Immature natural killer cell (primary cell): ENCODE data around the gene CENPX. TPM values are rescaled to one million over a fixed set of nuclear protein-coding genes. Genes with fewer than 3 reads are reported as not detected.

Experiments
- DNase-seq, 3 donors: peaks; one replicate each; pipeline ENCODE4 v3.0.0; 2022; ENCODE audit warnings: mixed read lengths in 1 of 3
- H3K27ac Mint-ChIP-seq, 6 donors: one replicate each; pipeline ENCODE4 v1.8.0; 2020; ENCODE audit warnings: mixed read lengths in 6 of 6, mild to moderate bottlenecking in 5 of 6, inconsistent platforms in 4 of 6, moderate library complexity in 3 of 6
- H3K27me3 Mint-ChIP-seq, 3 donors: one replicate each; pipeline ENCODE4 v1.8.0; 2020 to 2021; ENCODE audit warnings: low read depth in 3 of 3, mild to moderate bottlenecking in 3 of 3, mixed read lengths in 3 of 3, moderate library complexity in 3 of 3, inconsistent platforms in 1 of 3
- H3K36me3 Mint-ChIP-seq, 3 donors: one replicate each; pipeline ENCODE4 v1.8.0; 2020; ENCODE audit warnings: mixed read lengths in 3 of 3, inconsistent platforms in 2 of 3, mild to moderate bottlenecking in 2 of 3
- H3K4me1 Mint-ChIP-seq, 2 donors: one replicate each; pipeline ENCODE4 v1.8.0; 2020; ENCODE audit warnings: inconsistent platforms in 2 of 2, mild to moderate bottlenecking in 2 of 2, mixed read lengths in 2 of 2, moderate library complexity in 1 of 2
- H3K4me3 Mint-ChIP-seq, 5 donors: one replicate each; pipeline ENCODE4 v1.8.0; 2020; ENCODE audit warnings: mild to moderate bottlenecking in 5 of 5, mixed read lengths in 5 of 5, inconsistent platforms in 3 of 5, moderate library complexity in 3 of 5
- H3K9me3 Mint-ChIP-seq, 6 donors: one replicate each; pipeline ENCODE4 v1.8.0; 2020; ENCODE audit warnings: mild to moderate bottlenecking in 6 of 6, mixed read lengths in 6 of 6, inconsistent platforms in 4 of 6, moderate library complexity in 3 of 6
- polyA plus RNA-seq, 3 donors: library from polyadenylated mRNA; unstranded; fragments of 300-500 nt; fragmentation: Illumina TruSeq; gene quantifications; one replicate each; pipeline ENCODE4 v1.2.3, GENCODE V29; 2021

The CENPX gene
- polyA plus RNA-seq, 3 donors from 2014 or later = 70.0 to 104 (median 100) TPM

- peaks cover 0 to 2% (median under 1%) of the 10 kb centered on the region in 3 donors for H3K27me3 Mint-ChIP-seq
- H3K4me3 Mint-ChIP-seq = no peak overlapping the region
- no peaks in the 10 kb centered on the region for H3K36me3 Mint-ChIP-seq
- no peak overlapping the region for H3K27ac Mint-ChIP-seq
- H3K9me3 Mint-ChIP-seq = no peaks in the 10 kb centered on the region
- H3K4me1 Mint-ChIP-seq = no peaks in the 10 kb centered on the region
- DNase-seq = no peak
These were observed 10.4 kb downstream of the CENPX start for GRCh38 chr17:82012261-82012639.

- H3K4me3 Mint-ChIP-seq = no peak overlapping the region
- H3K27me3 Mint-ChIP-seq = peaks cover 0 to 2% (median 0%) of the 10 kb centered on the region in 3 donors
- H3K27ac Mint-ChIP-seq = no peak overlapping the region
- DNase-seq = no peak
- no peaks in the 10 kb centered on the region for H3K36me3 Mint-ChIP-seq
- H3K9me3 Mint-ChIP-seq = no peaks in the 10 kb centered on the region
- H3K4me1 Mint-ChIP-seq = no peaks in the 10 kb centered on the region
These were observed 11.0 kb downstream of the CENPX start for GRCh38 chr17:82011617-82012187.

- Mint-ChIP-seq H3K27ac (no peak overlapping the region), H3K27me3 (peaks cover 0 to 5% (median 0%) of the 10 kb centered on the region in 3 donors), H3K4me3 (no peak overlapping the region), H3K36me3 (no peaks in the 10 kb centered on the region), H3K9me3 (no peaks in the 10 kb centered on the region), H3K4me1 (no peaks in the 10 kb centered on the region)
- DNase-seq = no peak
These were observed 11.8 kb downstream of the CENPX start for GRCh38 chr17:82010575-82011525.

- Mint-ChIP-seq H3K27me3 (peaks cover 0 to 5% (median 0%) of the 10 kb centered on the region in 3 donors), H3K27ac (no peak overlapping the region), H3K4me3 (no peak overlapping the region), H3K4me1 (no peaks in the 10 kb centered on the region), H3K36me3 (no peaks in the 10 kb centered on the region), H3K9me3 (no peaks in the 10 kb centered on the region)
- no peak for DNase-seq
These were observed 13.3 kb downstream of the CENPX start for GRCh38 chr17:82009413-82009812.

- Mint-ChIP-seq H3K4me3 (no peak overlapping the region), H3K27ac (no peak overlapping the region), H3K4me1 (no peaks in the 10 kb centered on the region), H3K9me3 (no peaks in the 10 kb centered on the region), H3K27me3 (peaks cover 0 to 5% (median 0%) of the 10 kb centered on the region in 3 donors), H3K36me3 (no peaks in the 10 kb centered on the region)
- no peak for DNase-seq
These were observed 13.7 kb downstream of the CENPX start for GRCh38 chr17:82008941-82009405.

- Mint-ChIP-seq H3K4me3 (no peak overlapping the region), H3K4me1 (no peaks in the 10 kb centered on the region), H3K27ac (no peak overlapping the region), H3K27me3 (peaks cover 0 to 5% (median 0%) of the 10 kb centered on the region in 3 donors), H3K9me3 (no peaks in the 10 kb centered on the region), H3K36me3 (no peaks in the 10 kb centered on the region)
- DNase-seq = no peak
These were observed 14.3 kb downstream of the CENPX start for GRCh38 chr17:82008258-82008940.

GRCh38 chr17:82007495-82008257, 15.0 kb downstream of the CENPX start:
- Mint-ChIP-seq H3K4me1 (no peaks in the 10 kb centered on the region), H3K36me3 (no peaks in the 10 kb centered on the region), H3K4me3 (no peak overlapping the region), H3K27me3 (peaks cover 0 to 3% (median 0%) of the 10 kb centered on the region in 3 donors), H3K9me3 (no peaks in the 10 kb centered on the region), H3K27ac (no peak overlapping the region)
- DNase-seq = no peak

- H3K4me3 Mint-ChIP-seq = no peak overlapping the region
- H3K27me3 Mint-ChIP-seq = peaks cover 0 to 3% (median 0%) of the 10 kb centered on the region in 3 donors
- DNase-seq = no peak
These were observed 15.5 kb downstream of the CENPX start for GRCh38 chr17:82007228-82007494.

GRCh38 chr17:82006468-82007227, 16.0 kb downstream of the CENPX start:
- Mint-ChIP-seq H3K9me3 (no peaks in the 10 kb centered on the region), H3K27me3 (peaks cover 0 to 3% (median 0%) of the 10 kb centered on the region in 3 donors), H3K4me3 (no peak overlapping the region), H3K4me1 (no peaks in the 10 kb centered on the region), H3K36me3 (no peaks in the 10 kb centered on the region), H3K27ac (no peak overlapping the region)
- DNase-seq = no peak

More at GRCh38 chr17:82007228-82007494, 15.5 kb downstream of the CENPX start:
- Mint-ChIP-seq H3K27ac (no peak overlapping the region), H3K4me1 (no peaks in the 10 kb centered on the region), H3K36me3 (no peaks in the 10 kb centered on the region), H3K9me3 (no peaks in the 10 kb centered on the region)

- Mint-ChIP-seq H3K36me3 (no peaks in the 10 kb centered on the region), H3K27me3 (peaks cover 0 to 3% (median 0%) of the 10 kb centered on the region in 3 donors), H3K27ac (peak overlapping the region in 1 of 6 donors; percentile 71), H3K9me3 (no peaks in the 10 kb centered on the region), H3K4me1 (no peaks in the 10 kb centered on the region), H3K4me3 (no peak overlapping the region)
- no peak for DNase-seq
These were observed 16.9 kb downstream of the CENPX start for GRCh38 chr17:82005701-82006348.

- no peak overlapping the region for H3K4me3 Mint-ChIP-seq
- DNase-seq = no peak
- H3K27ac Mint-ChIP-seq = no peak overlapping the region
- peaks cover 0 to 3% (median 0%) of the 10 kb centered on the region in 3 donors for H3K27me3 Mint-ChIP-seq
- no peaks in the 10 kb centered on the region for H3K9me3 Mint-ChIP-seq
- no peaks in the 10 kb centered on the region for H3K4me1 Mint-ChIP-seq
- H3K36me3 Mint-ChIP-seq = no peaks in the 10 kb centered on the region
These were observed 17.9 kb downstream of the CENPX start for GRCh38 chr17:82004517-82005455.
